Erythroblast (primary cell): ENCODE results near the gene TSHZ3.

Experiments
- GATA1 ChIP-seq: IDR thresholded peaks from 2 replicates; pipeline ENCODE4 v1.6.1; 2011; ENCODE audit warnings: low read depth, mild to moderate bottlenecking, control low read depth, low read length, moderate library complexity
- POLR2A ChIP-seq: IDR thresholded peaks from 2 replicates; pipeline ENCODE4 v1.6.1; 2011; ENCODE audit warnings: mild to moderate bottlenecking, low read length

GRCh38 chr19:31347354-31347753, 1.9 kb downstream of the TSHZ3 start:
- no peak for TF ChIP-seq POLR2A
- TF ChIP-seq GATA1, result no peak
